Tibial nerve (tissue), 4 donors: Measurements from ENCODE around the gene USP36. TPM values are rescaled to one million over a fixed set of nuclear protein-coding genes. Genes with fewer than 3 reads are reported as not detected.
A peak's percentile ranks its signal among the peaks of the same experiment; 100 is the strongest.

Experiments used
- DNase-seq, 2 donors: peaks; one replicate each; pipeline ENCODE4 v3.0.0-alpha.2; 2019; ENCODE audit warnings: low spot score in 2 of 2
- H3K27ac ChIP-seq, 4 donors: fragments of 200-600 bp; sonication (generic) in 3 of 4; one replicate each; pipeline ENCODE4 v1.5.1; 2017 to 2019; ENCODE audit warnings: mild to moderate bottlenecking in 1 of 4
- H3K27me3 ChIP-seq, 2 donors: fragments of 200-600 bp; sonication (generic) in 1 of 2; one replicate each; pipeline versions ENCODE4 v1.5.1 to v1.6.0; 2017 to 2019
- H3K36me3 ChIP-seq, 3 donors: fragments of 200-600 bp; sonication (generic); one replicate each; pipeline ENCODE4 v1.5.1; 2018 to 2019
- H3K4me1 ChIP-seq, 4 donors: fragments of 200-600 bp; sonication (generic) in 3 of 4; one replicate each; pipeline ENCODE4 v1.5.1; 2017 to 2019
- H3K4me3 ChIP-seq, 4 donors: fragments of 200-600 bp; sonication (generic) in 3 of 4; one replicate each; pipeline ENCODE4 v1.5.1; 2017 to 2019; ENCODE audit warnings: mild to moderate bottlenecking in 1 of 4, moderate library complexity in 1 of 4
- H3K9me3 ChIP-seq, 4 donors: fragments of 200-600 bp; sonication (generic) in 3 of 4; one replicate each; pipeline ENCODE4 v1.5.1; 2017 to 2019
- EP300 ChIP-seq, 2 donors: sonication (generic); formaldehyde crosslinking; IDR thresholded peaks; one replicate each; pipeline ENCODE4 v1.6.1; 2017; ENCODE audit warnings: antibody characterized with exemption in 2 of 2, mild to moderate bottlenecking in 1 of 2
- POLR2A ChIP-seq, 2 donors: fragments of 450-650 bp; IDR thresholded peaks; one replicate each; pipeline ENCODE4 v1.6.1; 2017; ENCODE audit warnings: antibody characterized with exemption in 2 of 2, mild to moderate bottlenecking in 2 of 2, moderate library complexity in 2 of 2
- WGBS, 2 donors: methylation state at CpG; one replicate each; pipeline ENCODE4 v1.1.5; 2018; 5-methylcytosine and 5-hydroxymethylcytosine counted together
- total RNA-seq, 4 donors: library from RNA; depleted of rRNA; stranded (reverse); fragments of >200 nt; gene quantifications; one replicate each; pipeline ENCODE4 v1.1.0, GENCODE V29; 2016
- TF ChIP-seq, protein P1 (sequence below), 5 experiments: fragments of 200-600 bp in 3 of 5; fragments of 450-650 bp in 2 of 5; sonication (generic) in 3 of 5; IDR thresholded peaks; one replicate each; pipeline ENCODE4 v1.5.1; 2016 to 2019; ENCODE audit warnings: antibody characterized with exemption in 5 of 5, mild to moderate bottlenecking in 3 of 5, moderate library complexity in 2 of 5

The USP36 gene
- total RNA-seq, 4 donors from 2014 or later = 50.9 to 64.9 (median 59.9) TPM

DNA sequence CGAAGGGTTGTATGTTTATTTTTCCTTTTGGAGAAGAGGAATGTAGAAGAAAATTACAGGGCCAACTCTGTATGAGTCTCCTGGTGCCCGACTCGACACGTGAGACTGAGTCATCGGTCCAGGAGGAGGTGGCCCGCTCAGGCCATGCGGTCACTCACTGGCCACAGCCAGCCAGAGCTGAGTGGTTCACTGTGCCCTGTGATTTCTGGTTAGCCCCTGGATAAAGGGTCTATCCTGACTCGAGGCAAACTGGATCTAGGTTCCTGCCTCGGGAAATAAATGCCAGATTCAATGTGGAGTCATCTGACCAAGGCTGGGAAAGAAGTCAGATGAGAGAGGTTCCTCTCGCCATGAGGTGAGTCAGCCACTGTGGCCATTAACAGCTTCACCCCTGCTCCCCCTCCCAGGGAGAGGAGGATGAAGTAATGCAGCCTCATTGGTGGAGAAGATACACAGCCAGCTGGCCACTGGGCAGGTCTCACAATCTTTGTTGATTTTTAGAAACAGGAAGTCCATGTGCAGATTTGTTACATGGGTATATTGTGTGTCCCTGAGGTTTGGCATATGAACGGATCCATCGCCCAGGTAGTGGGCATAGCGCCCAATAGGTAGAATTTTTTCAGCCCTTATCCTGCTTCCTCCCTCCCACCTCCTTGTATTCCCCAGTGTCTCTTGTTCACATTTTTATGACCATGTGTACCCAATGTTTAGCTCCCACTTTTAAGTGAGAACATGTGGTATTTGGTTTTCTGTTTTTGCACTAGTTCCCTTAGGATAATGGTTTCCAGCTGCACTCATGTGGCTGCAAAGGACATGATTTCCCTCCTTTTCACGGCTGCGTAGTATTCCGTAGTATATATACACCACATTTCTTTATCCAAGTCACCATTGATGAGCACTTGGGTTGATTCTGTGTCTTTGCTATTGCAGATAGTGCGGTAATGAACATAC lies 21.7 kb upstream of the USP36 start:
- Histone ChIP-seq H3K36me3 (peaks cover 0 to 42% (median 0%) of the 10 kb centered on the region in 3 donors), H3K9me3 (no peaks in the 10 kb centered on the region), H3K4me1 (peaks cover 0 to 47% (median 13%) of the 10 kb centered on the region in 4 donors), H3K27ac (peak overlapping the region; percentile 67 to 92 (median 78)), H3K27me3 (no peaks in the 10 kb centered on the region), H3K4me3 (no peak overlapping the region)
- TF ChIP-seq, protein P1, sequence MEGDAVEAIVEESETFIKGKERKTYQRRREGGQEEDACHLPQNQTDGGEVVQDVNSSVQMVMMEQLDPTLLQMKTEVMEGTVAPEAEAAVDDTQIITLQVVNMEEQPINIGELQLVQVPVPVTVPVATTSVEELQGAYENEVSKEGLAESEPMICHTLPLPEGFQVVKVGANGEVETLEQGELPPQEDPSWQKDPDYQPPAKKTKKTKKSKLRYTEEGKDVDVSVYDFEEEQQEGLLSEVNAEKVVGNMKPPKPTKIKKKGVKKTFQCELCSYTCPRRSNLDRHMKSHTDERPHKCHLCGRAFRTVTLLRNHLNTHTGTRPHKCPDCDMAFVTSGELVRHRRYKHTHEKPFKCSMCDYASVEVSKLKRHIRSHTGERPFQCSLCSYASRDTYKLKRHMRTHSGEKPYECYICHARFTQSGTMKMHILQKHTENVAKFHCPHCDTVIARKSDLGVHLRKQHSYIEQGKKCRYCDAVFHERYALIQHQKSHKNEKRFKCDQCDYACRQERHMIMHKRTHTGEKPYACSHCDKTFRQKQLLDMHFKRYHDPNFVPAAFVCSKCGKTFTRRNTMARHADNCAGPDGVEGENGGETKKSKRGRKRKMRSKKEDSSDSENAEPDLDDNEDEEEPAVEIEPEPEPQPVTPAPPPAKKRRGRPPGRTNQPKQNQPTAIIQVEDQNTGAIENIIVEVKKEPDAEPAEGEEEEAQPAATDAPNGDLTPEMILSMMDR (IDR thresholded peaks at IDR 0.05) = no peak
- peak in 1 of 2 donors; percentile 18 for TF ChIP-seq POLR2A (IDR thresholded peaks at IDR 0.05)
- peak in 1 of 2 donors; percentile 83 for TF ChIP-seq EP300 (IDR thresholded peaks at IDR 0.05)
- peak; percentile 79 to 90 for DNase-seq
- 54 to 58% methylated on average over 17 of the region's 17 CpGs for whole genome bisulfite sequencing, 2 donors

DNA sequence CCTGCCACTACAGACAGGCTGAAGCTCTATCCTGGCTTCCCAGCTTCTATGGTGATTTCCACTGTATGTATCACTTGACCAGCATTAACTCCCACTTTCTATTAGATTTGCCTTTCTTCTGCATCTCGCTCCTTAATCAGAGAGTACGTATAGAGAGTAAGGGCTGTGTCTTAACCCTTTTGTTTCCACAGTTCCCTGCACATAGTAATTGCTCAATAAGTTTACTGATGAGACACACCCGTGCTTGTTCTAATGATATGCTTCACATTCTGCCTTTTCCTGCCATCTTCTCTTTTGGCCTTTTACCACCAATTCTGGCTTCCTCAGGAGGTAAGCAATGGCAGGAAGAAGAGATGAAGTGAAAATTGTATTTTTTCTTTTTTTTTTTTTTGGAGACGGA lies 20.6 kb upstream of the USP36 start:
- no peaks in the 10 kb centered on the region for H3K9me3 ChIP-seq
- peaks cover 0 to 36% (median 7%) of the 10 kb centered on the region in 4 donors for H3K4me1 ChIP-seq
- no peak for TF ChIP-seq EP300 (IDR thresholded peaks at IDR 0.05)
- TF ChIP-seq POLR2A (IDR thresholded peaks at IDR 0.05) = no peak
- TF ChIP-seq, protein P1 (IDR thresholded peaks at IDR 0.05) = no peak
- no peak overlapping the region for H3K4me3 ChIP-seq
- H3K27ac ChIP-seq = peak overlapping the region; percentile 67 to 92 (median 78)
- 79 to 85% methylated on average over 4 of the region's 4 CpGs for WGBS, 2 donors
- H3K27me3 ChIP-seq = no peaks in the 10 kb centered on the region
- H3K36me3 ChIP-seq = peaks cover 0 to 53% (median 0%) of the 10 kb centered on the region in 3 donors
- DNase-seq = no peak

DNA sequence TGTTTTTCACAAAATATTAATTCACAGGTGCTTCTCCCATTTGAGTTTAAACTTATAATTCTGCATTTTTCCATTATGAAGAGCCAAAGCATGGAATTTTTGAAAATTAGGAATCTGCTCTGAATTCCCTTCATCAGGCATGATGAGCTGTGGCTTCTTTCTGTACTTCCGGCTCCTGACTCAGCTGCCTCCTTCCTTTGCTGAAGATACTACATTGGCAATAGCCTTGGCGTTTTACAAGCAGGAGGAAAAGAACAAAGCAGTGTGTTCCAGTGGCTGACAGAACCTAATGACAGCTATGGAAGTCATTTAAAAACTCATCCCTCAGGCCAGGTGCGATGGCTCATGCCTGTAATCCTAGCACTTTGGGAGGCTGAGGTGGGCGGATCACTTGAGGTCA lies 18.4 kb upstream of the USP36 start:
- Histone ChIP-seq H3K36me3 (peaks cover 0 to 74% (median 0%) of the 10 kb centered on the region in 3 donors), H3K9me3 (no peaks in the 10 kb centered on the region), H3K27me3 (no peaks in the 10 kb centered on the region), H3K27ac (peak overlapping the region in 2 of 4 donors; percentile 10 to 30), H3K4me1 (peaks cover 0 to 21% (median 2%) of the 10 kb centered on the region in 4 donors), H3K4me3 (no peak overlapping the region)
- no peak for TF ChIP-seq EP300 (IDR thresholded peaks at IDR 0.05)
- TF ChIP-seq, protein P1 (IDR thresholded peaks at IDR 0.05) = no peak
- no peak for DNase-seq
- WGBS, 2 donors = 73 to 80% methylated on average over 4 of the region's 4 CpGs

DNA sequence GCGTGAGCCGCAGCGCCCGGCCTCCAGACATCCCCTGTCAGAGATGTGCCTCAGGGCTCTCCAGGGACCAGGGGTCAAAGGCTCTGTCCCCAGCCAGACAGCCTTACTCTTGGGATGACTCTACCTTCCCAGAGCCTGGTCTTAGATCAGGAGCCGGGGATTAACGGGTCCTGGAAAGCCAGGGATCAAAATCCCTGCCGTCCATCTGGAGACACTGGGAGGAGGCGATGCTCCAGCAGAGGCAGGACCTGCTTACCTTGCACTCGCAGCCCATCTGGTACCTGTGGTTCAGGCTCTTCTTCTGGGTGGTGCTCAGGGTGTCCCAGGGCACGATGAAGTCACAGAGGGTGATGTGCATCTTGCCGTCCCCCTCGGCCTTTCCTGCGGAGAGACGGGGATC lies 16.7 kb upstream of the USP36 start:
- H3K27ac ChIP-seq = no peak overlapping the region
- TF ChIP-seq EP300 (IDR thresholded peaks at IDR 0.05) (no peak), POLR2A (IDR thresholded peaks at IDR 0.05) (no peak)
- TF ChIP-seq, protein P1 (IDR thresholded peaks at IDR 0.05) = no peak
- no peaks in the 10 kb centered on the region for H3K9me3 ChIP-seq
- 91 to 92% methylated on average over 9 to 14 of the region's 14 CpGs for WGBS, 2 donors
- H3K4me1 ChIP-seq = peaks cover 0 to 20% (median under 1%) of the 10 kb centered on the region in 4 donors
- H3K27me3 ChIP-seq = no peaks in the 10 kb centered on the region
- H3K4me3 ChIP-seq = no peak overlapping the region
- DNase-seq = no peak
- H3K36me3 ChIP-seq = peaks cover 0 to 74% (median 0%) of the 10 kb centered on the region in 3 donors
